ENCODE results near the gene DNAL4. TPM values are rescaled to one million over a fixed set of nuclear protein-coding genes. Genes with fewer than 3 reads are reported as not detected.

DNAL4 gene
- total RNA-seq, 2 donors from 2014 or later, result 24.8 to 29.8 TPM

- DNase-seq, result no peak
- H3K9me3 Mint-ChIP-seq, result no peaks in the 10 kb centered on the region
- peaks cover 3% of the 10 kb centered on the region for H3K27me3 Mint-ChIP-seq (ENCODE audit: insufficient read depth)
- no peak overlapping the region for H3K4me3 Mint-ChIP-seq
- H3K36me3 Mint-ChIP-seq (ENCODE audit: low read depth), result peaks cover 12% of the 10 kb centered on the region
- TF ChIP-seq CTCF (conservative IDR thresholded peaks at IDR 0.05), result no peak
- Histone ChIP-seq H3K36me3 (ENCODE audit: control insufficient read depth, insufficient read depth, low read length) (no peaks in the 10 kb centered on the region), H3K9ac (ENCODE audit: extremely low read depth, low read length, poor library complexity, severe bottlenecking) (no peak overlapping the region), H3K27me3 (ENCODE audit: control insufficient read depth, insufficient read depth, low read length, poor library complexity, severe bottlenecking) (no peaks in the 10 kb centered on the region), H3K27ac (ENCODE audit: low read depth, low read length) (no peak overlapping the region), H3K4me3 (ENCODE audit: low read length) (no peak overlapping the region), H3K9me3 (ENCODE audit: control insufficient read depth, low read length) (no peaks in the 10 kb centered on the region), H3K4me1 (ENCODE audit: control insufficient read depth, insufficient read depth, low read length) (no peaks in the 10 kb centered on the region)
- WGBS, 2 experiments (ENCODE audit: insufficient coverage in 1 of 2, insufficient read length in 1 of 2), result 91 to 100% methylated on average over 4 to 13 of the region's 13 CpGs
- no peak overlapping the region for H3K27ac Mint-ChIP-seq
- H3K4me1 Mint-ChIP-seq, result no peaks in the 10 kb centered on the region
These were observed 18.3 kb downstream of the DNAL4 start for GRCh38 chr22:38775656-38776055.

- H3K27ac ChIP-seq (ENCODE audit: low read depth, low read length), result no peak overlapping the region
- TF ChIP-seq CTCF (conservative IDR thresholded peaks at IDR 0.05), result no peak
- no peaks in the 10 kb centered on the region for H3K36me3 ChIP-seq (ENCODE audit: control insufficient read depth, insufficient read depth, low read length)
- no peaks in the 10 kb centered on the region for H3K27me3 ChIP-seq (ENCODE audit: control insufficient read depth, insufficient read depth, low read length, poor library complexity, severe bottlenecking)
- H3K4me3 ChIP-seq (ENCODE audit: low read length), result no peak overlapping the region
- H3K4me1 Mint-ChIP-seq, result no peaks in the 10 kb centered on the region
- H3K36me3 Mint-ChIP-seq (ENCODE audit: low read depth), result peaks cover 5% of the 10 kb centered on the region
- no peaks in the 10 kb centered on the region for H3K9me3 Mint-ChIP-seq
- H3K4me3 Mint-ChIP-seq, result no peak overlapping the region
- no peak overlapping the region for H3K27ac Mint-ChIP-seq
- 89 to 93% methylated on average over 8 to 11 of the region's 11 CpGs for WGBS, 2 experiments (ENCODE audit: insufficient coverage in 1 of 2, insufficient read length in 1 of 2)
- no peaks in the 10 kb centered on the region for H3K4me1 ChIP-seq (ENCODE audit: control insufficient read depth, insufficient read depth, low read length)
- peaks cover 3% of the 10 kb centered on the region for H3K27me3 Mint-ChIP-seq (ENCODE audit: insufficient read depth)
- H3K9ac ChIP-seq (ENCODE audit: extremely low read depth, low read length, poor library complexity, severe bottlenecking), result no peak overlapping the region
- no peak for DNase-seq
- no peaks in the 10 kb centered on the region for H3K9me3 ChIP-seq (ENCODE audit: control insufficient read depth, low read length)
These were observed 19.3 kb downstream of the DNAL4 start for GRCh38 chr22:38774496-38775166.

- Mint-ChIP-seq H3K9me3 (no peaks in the 10 kb centered on the region), H3K36me3 (ENCODE audit: low read depth) (no peaks in the 10 kb centered on the region), H3K4me1 (no peaks in the 10 kb centered on the region), H3K4me3 (no peak overlapping the region), H3K27me3 (ENCODE audit: insufficient read depth) (peaks cover 3% of the 10 kb centered on the region), H3K27ac (no peak overlapping the region)
- TF ChIP-seq CTCF (conservative IDR thresholded peaks at IDR 0.05), result no peak
- Histone ChIP-seq H3K9ac (ENCODE audit: extremely low read depth, low read length, poor library complexity, severe bottlenecking) (no peak overlapping the region), H3K4me3 (ENCODE audit: low read length) (no peak overlapping the region), H3K27me3 (ENCODE audit: control insufficient read depth, insufficient read depth, low read length, poor library complexity, severe bottlenecking) (no peaks in the 10 kb centered on the region), H3K36me3 (ENCODE audit: control insufficient read depth, insufficient read depth, low read length) (no peaks in the 10 kb centered on the region), H3K4me1 (ENCODE audit: control insufficient read depth, insufficient read depth, low read length) (no peaks in the 10 kb centered on the region), H3K9me3 (ENCODE audit: control insufficient read depth, low read length) (no peaks in the 10 kb centered on the region), H3K27ac (ENCODE audit: low read depth, low read length) (no peak overlapping the region)
- WGBS, 2 experiments (ENCODE audit: insufficient coverage in 1 of 2, insufficient read length in 1 of 2), result 89 to 94% methylated on average over 4 of the region's 4 CpGs
- no peak for DNase-seq
These were observed 20.5 kb downstream of the DNAL4 start for GRCh38 chr22:38773363-38773946.

Data from endodermal cell (in vitro differentiated cells).